NCI-H774 (cell line): ENCODE measurements around the gene TNNT1.
"Not testable (repeated sequence)": the region's sequence is repeated elsewhere in the genome, so short reads cannot be mapped to it uniquely, and the experiment has no call there.

ENCODE experiments used
- DNase-seq: peaks from one replicate; lab custom pipeline; 2025; lab: John Stamatoyannopoulos, UW

TNNT1 gene

GRCh38 chr19:55109527-55110291 lies 39.3 kb downstream of the TNNT1 start:
- no peak for DNase-seq

- DNase-seq = not testable (repeated sequence)
Measured at GRCh38 chr19:55107252-55107651, 41.8 kb downstream of the TNNT1 start.

DNA sequence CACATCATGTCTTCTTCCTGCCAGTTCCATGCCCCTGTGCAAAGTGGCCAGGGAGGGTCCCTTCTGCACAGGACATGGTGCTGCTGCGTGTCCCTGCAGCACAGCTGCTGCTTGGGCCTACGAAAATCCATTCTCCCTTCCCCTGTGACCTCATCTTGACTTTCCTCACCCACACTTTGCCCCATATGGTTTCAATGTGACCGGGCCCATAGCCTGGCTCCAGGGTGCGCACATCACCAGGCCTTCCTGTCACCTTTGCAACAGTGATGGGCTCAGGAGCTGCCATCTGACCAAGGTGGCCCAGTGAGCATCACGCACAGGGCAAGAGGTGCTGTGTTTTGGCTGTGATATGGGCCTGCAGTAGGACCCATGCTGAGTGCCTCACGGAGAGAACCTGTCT lies 42.4 kb downstream of the TNNT1 start:
- DNase-seq = no peak

DNA sequence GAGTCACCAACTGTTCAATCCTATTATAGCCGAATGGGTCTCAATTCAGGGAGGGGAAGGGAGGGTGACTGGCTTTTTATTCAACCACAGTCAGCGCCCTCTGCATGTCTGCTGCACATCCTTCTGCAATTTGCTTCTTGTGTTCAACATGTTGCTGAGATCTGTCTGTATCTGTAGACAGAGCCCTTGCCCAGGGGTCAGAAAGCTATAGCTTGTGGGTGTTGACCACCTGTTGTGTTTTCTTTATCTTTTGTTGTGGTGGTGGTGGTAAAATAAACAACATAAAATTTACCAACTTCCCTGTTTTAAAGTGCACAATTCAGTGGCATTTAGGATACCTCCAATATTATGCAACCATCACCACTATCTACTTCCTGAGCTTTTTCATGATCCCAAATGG lies 43.8 kb downstream of the TNNT1 start:
- DNase-seq = no peak

- no peak for DNase-seq
Measured at GRCh38 chr19:55103190-55103589, 45.8 kb downstream of the TNNT1 start.

- no peak for DNase-seq
Measured at GRCh38 chr19:55101261-55101660, 47.7 kb downstream of the TNNT1 start.

- no peak for DNase-seq
Measured at GRCh38 chr19:55099557-55100506, 49.2 kb downstream of the TNNT1 start.

DNA sequence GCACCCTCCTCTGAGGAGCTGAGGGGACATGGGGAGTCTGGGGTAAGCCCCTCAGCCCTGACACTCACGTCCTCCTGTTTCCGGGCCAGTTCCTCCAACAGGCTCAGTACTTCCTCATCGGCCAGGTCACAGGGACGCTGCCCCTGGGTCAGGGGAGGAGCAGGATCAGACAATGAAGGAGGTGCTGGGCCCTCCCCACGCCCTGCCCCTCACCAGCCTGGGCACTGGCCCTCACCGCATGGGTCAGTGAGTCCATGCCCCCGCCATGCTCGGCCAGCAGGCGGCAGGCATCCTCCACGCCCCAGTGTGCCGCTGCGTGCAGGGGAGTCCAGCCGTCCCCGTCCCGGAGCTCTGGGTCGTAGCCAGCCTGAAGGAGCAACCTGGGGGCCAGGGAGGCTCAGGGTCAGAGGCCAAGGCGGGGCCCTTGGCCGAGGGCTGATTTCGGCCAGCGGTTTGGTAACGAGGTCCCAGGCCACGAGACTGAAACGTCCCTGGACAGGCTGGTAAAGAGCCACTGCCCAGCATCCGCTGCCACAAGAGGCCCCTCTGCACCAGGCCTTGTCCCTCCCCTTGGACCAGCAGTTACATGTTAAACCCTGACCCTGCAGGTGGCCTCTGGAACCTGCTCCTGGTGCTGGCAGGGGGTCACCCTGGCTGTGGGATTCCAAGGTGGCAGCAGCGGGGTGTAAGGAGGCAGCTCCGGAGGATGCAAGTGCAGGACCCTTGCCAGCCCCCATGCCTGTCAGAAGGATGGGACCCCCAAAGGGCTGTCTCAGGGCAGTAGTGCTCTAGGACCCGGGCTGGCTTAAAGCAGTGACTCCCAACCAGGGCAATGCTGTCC lies 50.1 kb downstream of the TNNT1 start:
- no peak for DNase-seq

GRCh38 chr19:55097864-55098715 lies 50.9 kb downstream of the TNNT1 start:
- DNase-seq = no peak

DNA sequence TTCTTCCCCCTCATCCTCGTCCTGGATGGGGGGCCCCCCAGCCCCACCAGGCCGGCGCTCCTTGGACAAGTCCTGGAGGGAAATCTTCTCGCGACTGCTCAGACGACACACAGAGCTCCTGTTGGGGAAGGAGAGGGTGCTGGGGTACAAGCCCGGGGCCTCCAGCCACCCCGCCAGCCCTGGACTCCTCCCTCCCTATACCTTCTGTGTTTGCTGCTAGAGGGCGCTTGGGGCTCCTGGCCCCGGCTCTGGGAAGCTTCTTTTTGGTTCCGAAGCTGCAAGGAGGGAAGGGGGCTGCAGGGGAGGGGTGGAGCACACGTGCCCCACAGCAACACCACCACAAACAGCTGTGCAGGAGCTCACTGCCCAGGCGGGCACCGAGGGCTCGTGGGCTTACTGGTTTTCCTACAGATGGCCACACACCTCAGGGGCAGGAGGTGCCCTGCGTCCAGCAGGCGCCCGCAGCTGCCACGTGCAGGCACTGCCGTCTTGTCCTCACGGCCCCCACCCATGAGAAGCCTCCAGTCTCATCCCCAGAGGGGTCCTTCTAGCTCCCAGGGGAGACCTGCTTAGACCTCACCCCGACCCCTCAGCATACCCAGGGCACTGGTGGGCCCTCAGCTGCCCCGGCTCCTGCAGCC lies 52.8 kb downstream of the TNNT1 start:
- DNase-seq = no peak

DNA sequence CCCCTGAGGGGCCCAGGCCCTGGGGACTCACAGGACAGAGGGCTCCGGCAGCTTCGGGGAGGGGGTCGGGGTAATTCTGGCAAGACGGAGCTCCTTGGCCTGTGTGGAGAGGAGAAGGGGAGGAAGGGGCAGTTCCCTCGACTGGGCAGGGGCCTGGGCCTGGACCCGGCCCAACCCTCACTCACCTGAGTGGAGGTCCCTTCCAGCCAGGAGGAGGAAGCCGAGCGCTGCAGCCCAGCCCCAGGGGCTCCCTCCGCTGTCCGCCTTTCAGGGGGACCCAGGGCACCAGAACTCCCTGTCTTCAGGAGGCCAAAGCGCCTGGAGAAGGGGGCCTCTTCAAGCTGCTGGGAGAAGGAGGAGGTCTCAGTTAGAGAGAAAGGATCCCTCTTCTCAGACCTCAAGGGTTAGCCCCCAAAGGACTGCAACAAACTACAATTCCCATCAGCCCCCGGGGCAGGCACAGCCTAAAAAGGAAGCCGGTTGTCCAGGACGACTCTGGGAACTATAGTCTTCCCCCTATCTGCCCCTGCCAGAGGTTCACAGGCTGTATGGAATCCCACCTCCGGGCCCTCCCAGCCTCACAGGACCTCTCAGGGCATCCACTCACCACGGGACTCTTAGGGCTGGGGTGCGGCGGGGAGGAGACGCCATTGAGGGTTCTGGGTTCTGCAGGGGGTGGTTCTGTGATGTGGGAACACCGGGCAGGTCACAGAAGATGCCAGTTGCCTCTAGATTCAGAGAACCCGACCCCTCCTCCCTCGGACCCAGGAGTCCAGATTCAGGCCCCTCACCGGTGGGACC lies 53.5 kb downstream of the TNNT1 start:
- DNase-seq = no peak

DNA sequence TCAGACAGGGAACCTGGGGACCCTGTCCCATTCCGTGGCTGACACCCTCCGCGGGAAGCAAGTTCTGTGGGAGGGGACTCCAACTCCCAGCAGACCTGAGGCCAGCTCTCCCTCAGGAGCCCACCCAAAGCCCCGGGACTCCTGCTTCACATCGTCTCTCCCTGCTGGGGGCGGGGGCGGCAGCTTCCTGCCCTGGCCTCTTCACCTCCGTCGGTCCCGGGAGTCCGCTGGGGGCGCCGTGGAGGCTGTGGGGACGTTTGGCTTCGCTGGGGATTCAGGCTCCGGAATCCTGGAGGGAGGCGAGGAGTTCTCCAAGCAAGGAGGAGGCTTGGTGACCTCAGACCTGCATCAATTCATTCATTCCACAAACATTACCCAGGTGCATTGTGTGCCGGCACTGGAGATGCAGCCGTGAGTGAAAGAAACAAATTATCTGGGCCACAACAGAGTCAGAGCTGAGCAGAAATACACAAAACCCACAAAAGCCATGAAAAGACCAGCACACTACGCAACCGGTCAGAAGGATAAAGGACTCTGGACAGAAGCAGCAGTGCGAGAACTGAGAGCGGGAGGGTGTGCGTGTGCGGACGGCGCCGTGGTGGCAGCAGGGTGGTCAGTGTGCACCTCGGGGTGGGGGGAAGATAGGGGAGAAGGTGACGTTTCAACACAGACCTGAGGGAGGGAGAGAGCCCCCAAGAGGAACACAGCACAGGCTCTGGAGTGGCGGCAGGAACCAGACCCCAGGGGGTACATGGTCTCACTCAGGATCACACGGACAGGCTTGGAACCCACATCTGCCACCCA lies 54.3 kb downstream of the TNNT1 start:
- DNase-seq = no peak

DNA sequence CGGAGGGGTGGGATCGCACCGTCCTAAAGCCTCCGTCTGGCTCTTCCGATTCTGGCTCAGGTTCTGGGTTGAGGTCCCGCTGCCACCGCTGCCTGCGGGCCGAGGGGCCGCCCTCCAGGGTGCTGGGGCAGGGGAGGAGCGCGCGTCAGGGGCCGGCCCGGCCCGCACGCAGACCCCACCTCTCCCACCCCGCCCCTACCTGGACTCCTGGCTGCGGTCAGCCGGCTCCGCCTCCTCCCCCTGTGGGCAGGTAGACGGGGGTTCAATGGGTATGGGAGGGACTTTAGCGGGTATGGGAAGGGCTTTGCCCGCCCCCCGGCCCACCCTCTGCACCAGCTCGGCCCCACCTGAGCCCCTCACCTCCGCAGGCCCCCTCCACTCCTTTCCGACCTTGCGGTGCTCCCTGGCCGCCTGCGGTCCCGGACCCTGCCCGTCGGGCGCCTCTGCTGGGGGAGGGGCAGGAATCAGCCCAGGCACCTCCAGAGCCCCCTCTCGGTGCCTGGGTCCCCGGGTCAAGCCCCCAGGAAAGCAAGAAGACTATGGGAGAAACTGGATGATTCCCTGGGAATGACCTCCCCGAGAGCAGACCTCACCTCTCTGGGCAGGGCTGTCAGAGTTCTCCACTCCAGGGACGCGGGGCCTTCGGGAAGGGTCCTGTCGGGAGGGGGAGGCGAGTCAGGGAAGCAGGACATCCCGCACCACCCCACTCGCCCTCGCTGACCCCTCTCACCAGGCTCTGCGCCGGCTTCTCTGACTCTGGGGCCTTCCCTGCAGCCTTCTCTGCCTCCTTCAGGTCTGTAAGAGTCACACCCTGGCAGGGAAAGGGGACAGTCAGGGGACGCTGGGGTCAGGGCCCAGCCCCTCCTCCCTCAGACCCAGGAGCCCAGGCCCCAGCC lies 56.3 kb downstream of the TNNT1 start:
- no peak for DNase-seq

DNA sequence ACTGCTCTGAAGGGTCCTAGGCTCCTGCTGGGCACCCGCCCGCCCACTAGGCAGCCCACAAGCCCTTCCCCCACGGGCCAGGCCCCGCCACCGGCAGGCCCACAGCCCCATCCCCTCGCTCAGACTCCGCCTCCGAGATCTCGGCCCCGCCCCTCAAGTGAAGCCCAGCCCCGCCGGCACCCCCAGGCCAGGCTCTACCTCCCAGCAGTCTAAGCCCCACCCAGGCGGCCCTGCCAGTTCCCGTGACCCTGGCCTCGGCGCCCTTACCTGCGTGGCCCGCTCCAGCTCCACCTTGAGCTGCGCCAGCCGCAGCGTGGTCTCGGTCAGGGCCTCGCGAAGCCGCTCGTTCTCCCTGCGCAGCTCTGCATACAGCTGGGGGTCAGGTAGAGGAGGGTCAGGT lies 57.1 kb downstream of the TNNT1 start:
- DNase-seq = no peak

- DNase-seq = no peak
Measured at GRCh38 chr19:55091126-55091910, 57.7 kb downstream of the TNNT1 start.

DNA sequence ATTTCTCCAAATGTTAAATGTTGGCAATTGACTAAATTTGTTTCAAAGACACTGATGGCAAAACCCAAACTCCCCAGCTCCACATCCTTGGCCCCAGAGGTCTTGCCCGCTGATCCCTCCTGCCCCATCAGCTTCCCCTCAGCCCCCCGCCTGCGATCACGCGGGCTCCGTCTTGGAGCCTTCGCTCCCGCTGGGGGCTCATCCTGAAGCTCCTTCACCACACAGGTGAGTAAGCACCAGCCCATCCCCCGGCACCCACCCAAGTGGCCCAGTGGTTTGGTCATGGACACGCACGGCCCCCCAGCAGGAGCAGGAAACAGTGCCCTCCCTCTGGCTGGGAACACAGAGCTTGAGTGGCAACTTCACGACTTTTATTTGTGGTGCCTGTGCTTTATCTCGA lies 58.4 kb downstream of the TNNT1 start:
- no peak for DNase-seq

- no peak for DNase-seq
Measured at GRCh38 chr19:55089342-55089944, 59.6 kb downstream of the TNNT1 start.
